AG09319 (cell line): ENCODE measurements around the gene GUK1.

ENCODE experiments used
- DNase-seq: peaks from one replicate; pipeline ENCODE4 v3.0.0-alpha.2; 2010; ENCODE audit warnings: low read depth; ENCODE audit errors: extremely low read depth
- CTCF ChIP-seq: IDR thresholded peaks from 2 replicates; pipeline ENCODE4 v1.5.1; 2011; ENCODE audit warnings: low read depth, mild to moderate bottlenecking, inconsistent platforms, low read length, moderate library complexity

Gene GUK1

GRCh38 chr1:228148196-228148861 lies 8.2 kb downstream of the GUK1 start:
- DNase-seq: no peak
- TF ChIP-seq CTCF: no peak

- no peak for TF ChIP-seq CTCF
- no peak for DNase-seq
Measured at GRCh38 chr1:228148935-228149405, 8.9 kb downstream of the GUK1 start.

- TF ChIP-seq CTCF: no peak
- no peak for DNase-seq
Measured at GRCh38 chr1:228149406-228150119, 9.5 kb downstream of the GUK1 start, which contains the start of gene GJC2. TSS of gene GJC2 (plus strand) at chr1:228149930. CDS start at chr1:228157759, 7,829 bp downstream.

- no peak for TF ChIP-seq CTCF
Measured at GRCh38 chr1:228150120-228150460, 10.0 kb downstream of the GUK1 start.

GRCh38 chr1:228150461-228151179 lies 10.5 kb downstream of the GUK1 start:
- DNase-seq: peak; percentile 77
- no peak for TF ChIP-seq CTCF

More at GRCh38 chr1:228150120-228150460, 10.0 kb downstream of the GUK1 start:
- no peak for DNase-seq

- TF ChIP-seq CTCF: no peak
- no peak for DNase-seq
Measured at GRCh38 chr1:228151180-228151925, 11.3 kb downstream of the GUK1 start.
